Heart left ventricle (tissue), 16 donors: ENCODE results near the gene TAF1A. TPM values are rescaled to one million over a fixed set of nuclear protein-coding genes. Genes with fewer than 3 reads are reported as not detected.

Source experiments
- ATAC-seq, 4 donors: fragments of 200-7000 bp; cut with Tn5 transposase; one replicate each; pipeline ENCODE4 v1.9.1; 2020 to 2022; ENCODE audit warnings: moderate library complexity in 4 of 4, mild to moderate bottlenecking in 3 of 4, moderate number of reproducible peaks in 1 of 4
- DNase-seq, 5 donors: peaks; one replicate each; pipeline ENCODE4 v3.0.0-alpha.2; 2020
- H3K27ac ChIP-seq, 12 donors: fragments of 200-600 bp; sonication (generic) in 4 of 12; one replicate each; pipeline versions ENCODE4 v1.5.0 to v1.8.0; 2016 to 2022; ENCODE audit warnings: mild to moderate bottlenecking in 2 of 12
- H3K27me3 ChIP-seq, 9 donors: fragments of 200-600 bp; sonication (generic) in 2 of 9; one replicate each; pipeline versions ENCODE4 v1.5.1 to v1.8.0; 2016 to 2022; ENCODE audit warnings: mild to moderate bottlenecking in 3 of 9
- H3K36me3 ChIP-seq, 9 donors: fragments of 200-600 bp; sonication (generic) in 2 of 9; one replicate each; pipeline versions ENCODE4 v1.5.0 to v1.8.0; 2018 to 2022; ENCODE audit warnings: mild to moderate bottlenecking in 2 of 9
- H3K4me1 ChIP-seq, 12 donors: fragments of 200-600 bp; sonication (generic) in 4 of 12; one replicate each; pipeline versions ENCODE4 v1.5.0 to v1.8.0; 2016 to 2022; ENCODE audit warnings: mild to moderate bottlenecking in 3 of 12
- H3K4me3 ChIP-seq, 12 donors: fragments of 200-600 bp; sonication (generic) in 4 of 12; one replicate each; pipeline versions ENCODE4 v1.5.0 to v1.8.0; 2017 to 2022; ENCODE audit warnings: mild to moderate bottlenecking in 9 of 12, moderate library complexity in 4 of 12
- H3K9me3 ChIP-seq, 12 donors: fragments of 200-600 bp; sonication (generic) in 4 of 12; one replicate each; pipeline versions ENCODE4 v1.5.0 to v1.8.0; 2016 to 2022; ENCODE audit warnings: mild to moderate bottlenecking in 1 of 12
- CTCF ChIP-seq, 12 donors: fragments of 200-600 bp; sonication (generic) in 4 of 12; IDR thresholded peaks; one replicate each; pipeline versions ENCODE4 v1.5.0 to v1.8.0; 2018 to 2022; ENCODE audit warnings: antibody characterized with exemption in 12 of 12, mild to moderate bottlenecking in 5 of 12
- POLR2A ChIP-seq, 2 donors: fragments of 450-650 bp; IDR thresholded peaks; one replicate each; pipeline ENCODE4 v1.6.1; 2017; ENCODE audit warnings: antibody characterized with exemption in 2 of 2, mild to moderate bottlenecking in 2 of 2, moderate library complexity in 2 of 2
- WGBS, 4 donors: extraction: QIAGEN DNeasy Blood & Tissue Kit in 2 of 4; methylation state at CpG; one replicate each; pipeline versions ENCODE4 v1.1.5 to v1.1.7; 2013 to 2018; 5-methylcytosine and 5-hydroxymethylcytosine counted together
- intact Hi-C, 10 donors: fragments of 100-400 bp; cut with DNase I; formaldehyde crosslinking; loops; one replicate each; pipeline versions ENCODE4 v1.11.1 to v1.14.2; 2022
- polyA plus RNA-seq, 2 donors: library from polyadenylated mRNA; stranded (reverse); fragments of 200-250 nt; gene quantifications; one replicate each; pipeline ENCODE4 v1.2.3, GENCODE V29; 2013
- total RNA-seq, 9 donors: library from RNA; depleted of rRNA in 2 of 9; stranded (reverse); fragments of >200 nt in 2 of 9; fragmentation: NEBNext Ultra II Directional in 3 of 9; extraction: Animal tissue kit (Norgen Biotek cat#: 25700) in 3 of 9; gene quantifications; one replicate each; pipeline versions ENCODE4 v1.1.0 to v1.2.4, GENCODE V29; 2016 to 2023
- donor health status: ischemic (EF 13 %, LVEDD 7.1; RV severe dilation, severe dysfunction).
- donor health status: healthy with polysubstance abuse.
- donor health status: DM: no; HTN: yes; CAD: no.
- donor health status: DM: no; HTN: no; CAD: no.
- donor health status: ischemic (EF 25% LVEDD 6.9; RV normal size, moderate dysfunction).
- donor health status: ischemic (EF 25% LVEDD 5.7; RV mildly dilated, moderate dysfunction).
- donor health status: healthy.
- donor health status: DM: yes; HTN: yes; CAD: no.
- donor health status: ischemic (EF 35%, LVEDD 5.7; RV mildly dilated, moderate dysfunction).
- donor health status: nonischemic (EF 11% LVEDD 7.7; RV severe dilation, severe dysfunction).
- donor health status: DM: yes; HTN: yes; CAD: no.
- donor health status: PGD.
- donor health status: ischemic (EF 29% LVEDD 5.4; RV normal size, mild dysfunction).
- donor health status: nonischemic (EF 23%, LVEDD 6.1; RV moderate dilation, normal function).

TAF1A gene
- total and polyA plus RNA-seq, 11 donors = 0.81 to 5.1 (median 1.6) TPM

- no peak for DNase-seq
- Histone ChIP-seq H3K27me3 (peaks cover 0 to 36% (median 6%) of the 10 kb centered on the region in 9 donors), H3K4me1 (no peaks in the 10 kb centered on the region), H3K4me3 (no peak overlapping the region), H3K27ac (no peak overlapping the region), H3K9me3 (no peaks in the 10 kb centered on the region), H3K36me3 (no peaks in the 10 kb centered on the region)
- no peak for TF ChIP-seq CTCF (IDR thresholded peaks at IDR 0.05)
- TF ChIP-seq POLR2A (IDR thresholded peaks at IDR 0.05) = no peak
- intact Hi-C loops = no loop called here
- ATAC-seq = no peak
- WGBS, 4 donors = 60 to 74% (median 67%) methylated on average over 5 to 8 of the region's 8 CpGs
Observed at GRCh38 chr1:222547260-222547614, 42.5 kb downstream of the TAF1A start.

- 13 to 18% (median 16%) methylated on average over 7 of the region's 7 CpGs for WGBS, 4 donors
- Histone ChIP-seq H3K9me3 (no peaks in the 10 kb centered on the region), H3K36me3 (no peaks in the 10 kb centered on the region), H3K4me3 (no peak overlapping the region), H3K4me1 (no peaks in the 10 kb centered on the region), H3K27me3 (peaks cover 0 to 36% (median 6%) of the 10 kb centered on the region in 9 donors), H3K27ac (no peak overlapping the region)
- ATAC-seq (no peak), DNase-seq (no peak)
- TF ChIP-seq CTCF (IDR thresholded peaks at IDR 0.05) (no peak), POLR2A (IDR thresholded peaks at IDR 0.05) (no peak)
- intact Hi-C loops = no loop called here
Observed at GRCh38 chr1:222546548-222547259, 43.0 kb downstream of the TAF1A start.

- Histone ChIP-seq H3K4me3 (no peak overlapping the region), H3K27me3 (peaks cover 0 to 36% (median 6%) of the 10 kb centered on the region in 9 donors), H3K4me1 (no peaks in the 10 kb centered on the region), H3K36me3 (no peaks in the 10 kb centered on the region), H3K27ac (no peak overlapping the region), H3K9me3 (no peaks in the 10 kb centered on the region)
- intact Hi-C loops = no loop called here
- TF ChIP-seq CTCF (IDR thresholded peaks at IDR 0.05) = no peak
- no peak for TF ChIP-seq POLR2A (IDR thresholded peaks at IDR 0.05)
- ATAC-seq (no peak), DNase-seq (no peak)
- 69 to 70% (median 69%) methylated on average over 7 of the region's 7 CpGs for WGBS, 4 donors
Observed at GRCh38 chr1:222546091-222546490, 43.6 kb downstream of the TAF1A start.

GRCh38 chr1:222543817-222544216 lies 45.9 kb downstream of the TAF1A start:
- no peak overlapping the region for H3K27ac ChIP-seq
- H3K36me3 ChIP-seq = no peaks in the 10 kb centered on the region
- H3K4me1 ChIP-seq = no peaks in the 10 kb centered on the region
- ATAC-seq (no peak), DNase-seq (no peak)
- WGBS, 4 donors = 77 to 90% (median 84%) methylated on average over 20 to 21 of the region's 21 CpGs
- no peak overlapping the region for H3K4me3 ChIP-seq
- intact Hi-C loops = no loop called here
- TF ChIP-seq POLR2A (IDR thresholded peaks at IDR 0.05) = no peak
- TF ChIP-seq CTCF (IDR thresholded peaks at IDR 0.05) = no peak
- H3K9me3 ChIP-seq = no peaks in the 10 kb centered on the region
- H3K27me3 ChIP-seq = peaks cover 0 to 36% (median 6%) of the 10 kb centered on the region in 9 donors
